Measurements from ENCODE around the gene EXOC8. TPM values are rescaled to one million over a fixed set of nuclear protein-coding genes. Genes with fewer than 3 reads are reported as not detected.

The EXOC8 gene
- total and polyA plus RNA-seq, 2 donors (not counting 3 experiments of a cell fraction or from before 2014, with no cell fraction given), result 2.8 to 13.2 TPM

- dilution Hi-C loops (cut with MboI; ENCODE audit: extremely low pct_ligation_motif_present, low sequenced_read_pairs), result no loop called here
- intact Hi-C loops (cut with micrococcal nuclease), result no loop called here
- H4K20me1 ChIP-seq (replicated peaks; ENCODE audit: control insufficient read depth, extremely low read depth, insufficient read depth, low read length), result no peaks in the 10 kb centered on the region
- no peak overlapping the region for H2AFZ ChIP-seq (ENCODE audit: low read depth, low read length)
- H3K27ac ChIP-seq (ENCODE audit: insufficient read depth, low read depth, low read length), result no peak overlapping the region
- H3K4me1 ChIP-seq (ENCODE audit: control insufficient read depth, extremely low read depth, insufficient read depth, low read length), result peaks cover 11% of the 10 kb centered on the region
- no peak overlapping the region for H3K9ac ChIP-seq (replicated peaks; ENCODE audit: extremely low read depth, insufficient read depth, low read length)
- no TSS peak for BruUV-seq (replicated peaks)
- no peak for FAIRE-seq
- H3K9me3 ChIP-seq (replicated peaks; ENCODE audit: control insufficient read depth, insufficient read depth, low read length), result no peaks in the 10 kb centered on the region
- ChIA-PET CTCF (interaction anchor here (1.0 kb wide), 1 partner anchor 9 kb away, joined by 4 read pairs; no protein-coding TSS in a partner anchor), POLR2A (no interaction called here)
- H3K4me3 ChIP-seq (replicated peaks in 1 of 3; ENCODE audit: insufficient read depth in 1 of 3, low read depth in 1 of 3, low read length in 3 of 3), result no peak overlapping the region
- DNase-seq (ENCODE audit: low read depth, low spot score), result no peak
- H3K79me2 ChIP-seq (ENCODE audit: control insufficient read depth, insufficient read depth, low read length), result peaks cover 68% of the 10 kb centered on the region
- H3K36me3 ChIP-seq (ENCODE audit: control insufficient read depth in 2 of 2, extremely low read depth in 1 of 2, insufficient read depth in 2 of 2, low read length in 2 of 2), result no peaks in the 10 kb centered on the region
- no peaks in the 10 kb centered on the region for H3K27me3 ChIP-seq (ENCODE audit: control insufficient read depth in 2 of 2, insufficient read depth in 2 of 2, low read length in 2 of 2)
- no peak overlapping the region for H3K4me2 ChIP-seq (ENCODE audit: insufficient read depth, low read length)
- no peaks in the 10 kb centered on the region for H3K9me1 ChIP-seq (replicated peaks; ENCODE audit: control insufficient read depth, extremely low read depth, insufficient read depth, low read length)
- no peak for TF ChIP-seq JUN (IDR thresholded peaks at IDR 0.05; ENCODE audit: borderline replicate concordance, insufficient read depth, insufficient read length, low read depth)
- no peak for TF ChIP-seq POLR2A (IDR thresholded peaks at IDR 0.05; ENCODE audit: low read depth, low read length)
- no peak for TF ChIP-seq MAX (IDR thresholded peaks at IDR 0.05; ENCODE audit: insufficient read depth, insufficient read length)
- no peak for TF ChIP-seq FOS (IDR thresholded peaks at IDR 0.05; ENCODE audit: borderline replicate concordance, insufficient read depth, low read length)
- no peak for TF ChIP-seq POLR2AphosphoS5 (IDR thresholded peaks at IDR 0.05; ENCODE audit: insufficient read depth, low read depth, low read length)
- no peak for TF ChIP-seq MYC (IDR thresholded peaks at IDR 0.05; ENCODE audit: low read depth, low read length)
- no peak for TF ChIP-seq EZH2 (IDR thresholded peaks at IDR 0.05; ENCODE audit: borderline replicate concordance, low read depth, low read length, severe bottlenecking)
- TF ChIP-seq CTCF (IDR thresholded peaks at IDR 0.05; ENCODE audit: extremely low read depth in 1 of 2, insufficient read depth in 1 of 2, low read depth in 1 of 2, low read length in 2 of 2), result no peak
- TF ChIP-seq GATA2 (IDR thresholded peaks at IDR 0.05; ENCODE audit: insufficient read depth, insufficient read length, low read depth, low read length), result no peak
Observed at GRCh38 chr1:231383159-231383860, 45.7 kb upstream of the EXOC8 start.

Measured in endothelial cell of umbilical vein (primary cell).